NCI-H1105 treated with DMSO at 0.1 percent for 48 hours (cell line): ENCODE results near the gene PLXND1.
"Not testable (repeated sequence)": the region's sequence is repeated elsewhere in the genome, so short reads cannot be mapped to it uniquely, and the experiment has no call there.

Experiments used
- DNase-seq: peaks from one replicate; lab custom pipeline; 2025; lab: John Stamatoyannopoulos, UW

Gene PLXND1

GRCh38 chr3:129527262-129527661 is 79.2 kb downstream of the PLXND1 start:
- DNase-seq: no peak

- no peak for DNase-seq
Measured at GRCh38 chr3:129526121-129526900, 80.2 kb downstream of the PLXND1 start.

GRCh38 chr3:129525341-129525968 is 81.0 kb downstream of the PLXND1 start:
- DNase-seq: no peak

GRCh38 chr3:129524081-129524480 is 82.4 kb downstream of the PLXND1 start:
- no peak for DNase-seq

GRCh38 chr3:129522953-129523352 is 83.5 kb downstream of the PLXND1 start:
- no peak for DNase-seq

GRCh38 chr3:129521611-129522010 is 84.9 kb downstream of the PLXND1 start:
- peak; percentile 73 for DNase-seq

DNA sequence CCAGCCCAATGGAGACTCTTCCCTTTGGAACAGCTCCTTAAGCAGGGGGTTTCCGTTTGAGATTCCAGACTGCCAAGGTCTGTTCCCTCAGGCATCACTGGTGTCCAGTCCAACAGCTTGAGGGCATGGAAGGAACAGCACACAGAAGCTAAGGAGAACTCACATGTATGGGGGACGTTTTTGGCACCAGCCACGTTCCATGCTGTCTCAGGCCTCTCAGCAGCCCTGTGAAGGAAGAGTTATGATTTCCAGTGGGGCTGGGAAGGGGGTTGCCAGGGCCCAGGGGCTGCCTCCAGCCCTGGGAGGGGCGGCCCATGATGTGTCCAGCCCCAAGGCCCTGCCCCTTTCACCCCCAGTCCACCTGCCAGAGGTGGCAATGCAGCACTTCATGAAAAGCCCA is 85.5 kb downstream of the PLXND1 start:
- DNase-seq: no peak

- no peak for DNase-seq
Measured at GRCh38 chr3:129519896-129520715, 86.4 kb downstream of the PLXND1 start.

DNA sequence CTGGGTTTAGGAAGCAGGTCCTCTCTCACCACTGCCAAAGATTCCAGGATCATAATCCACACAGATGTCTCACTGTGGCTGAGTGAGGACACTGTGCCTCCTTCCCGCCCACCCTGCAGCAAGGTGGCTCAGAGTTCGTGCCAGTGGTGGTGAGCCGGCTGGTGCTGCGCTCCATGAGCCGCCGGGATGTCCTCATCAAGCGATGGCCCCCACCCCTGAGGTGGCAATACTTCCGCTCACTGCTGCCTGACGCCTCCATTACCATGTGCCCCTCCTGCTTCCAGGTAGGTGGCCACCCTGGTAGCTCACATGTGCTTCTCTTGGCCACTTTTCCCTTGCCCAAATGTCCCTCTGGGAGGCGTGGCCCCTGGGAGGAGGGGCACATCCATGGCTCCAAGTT is 87.0 kb downstream of the PLXND1 start:
- no peak for DNase-seq

DNA sequence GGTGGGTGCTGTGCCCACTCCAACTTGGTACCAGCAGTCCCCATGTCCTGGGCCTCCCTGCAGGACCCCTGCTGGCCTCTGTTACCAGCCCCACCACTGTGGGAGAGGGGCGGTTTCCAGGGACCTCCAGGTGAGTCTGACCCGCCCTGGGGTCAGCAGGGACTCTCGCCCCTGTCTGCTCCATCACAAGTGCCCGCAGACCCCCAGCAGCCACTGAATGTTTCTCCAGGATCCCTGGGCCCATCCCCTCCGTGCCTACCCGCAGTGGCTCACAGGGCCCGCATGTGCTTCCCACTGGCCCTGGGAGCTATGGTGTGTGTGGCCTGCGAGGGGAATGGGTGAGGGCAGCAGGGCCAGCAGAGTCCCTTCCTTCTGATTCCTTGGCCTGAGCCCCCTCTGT is 87.9 kb downstream of the PLXND1 start:
- DNase-seq: no peak

GRCh38 chr3:129518038-129518561 is 88.4 kb downstream of the PLXND1 start:
- no peak for DNase-seq

GRCh38 chr3:129517516-129517915 is 89.0 kb downstream of the PLXND1 start:
- DNase-seq: no peak

- not testable (repeated sequence) for DNase-seq
Measured at GRCh38 chr3:129515821-129516432, 90.5 kb downstream of the PLXND1 start.

- not testable (repeated sequence) for DNase-seq
Measured at GRCh38 chr3:129515108-129515820, 91.2 kb downstream of the PLXND1 start.

GRCh38 chr3:129514563-129514962 is 91.9 kb downstream of the PLXND1 start:
- DNase-seq: no peak

DNA sequence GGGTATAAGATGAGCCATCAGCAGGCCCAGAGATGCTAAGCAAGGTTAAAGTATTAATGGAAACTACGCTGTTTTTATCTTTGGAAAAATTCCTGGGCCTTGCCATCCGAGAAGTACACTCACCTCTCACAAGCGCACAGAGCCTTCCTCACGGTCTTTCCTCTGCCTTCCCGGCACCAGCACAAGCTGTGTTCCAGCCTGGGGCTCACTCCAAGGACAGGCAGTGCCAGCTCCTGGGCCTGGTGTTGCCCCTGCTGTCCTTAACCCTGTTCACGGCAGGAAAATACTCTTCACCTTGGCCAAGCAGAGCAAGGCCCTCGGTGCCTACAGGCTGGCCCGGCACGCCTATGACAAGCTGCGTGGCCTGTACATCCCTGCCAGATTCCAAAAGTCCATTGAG is 92.4 kb downstream of the PLXND1 start:
- no peak for DNase-seq

GRCh38 chr3:129513705-129514104 is 92.8 kb downstream of the PLXND1 start:
- no peak for DNase-seq

DNA sequence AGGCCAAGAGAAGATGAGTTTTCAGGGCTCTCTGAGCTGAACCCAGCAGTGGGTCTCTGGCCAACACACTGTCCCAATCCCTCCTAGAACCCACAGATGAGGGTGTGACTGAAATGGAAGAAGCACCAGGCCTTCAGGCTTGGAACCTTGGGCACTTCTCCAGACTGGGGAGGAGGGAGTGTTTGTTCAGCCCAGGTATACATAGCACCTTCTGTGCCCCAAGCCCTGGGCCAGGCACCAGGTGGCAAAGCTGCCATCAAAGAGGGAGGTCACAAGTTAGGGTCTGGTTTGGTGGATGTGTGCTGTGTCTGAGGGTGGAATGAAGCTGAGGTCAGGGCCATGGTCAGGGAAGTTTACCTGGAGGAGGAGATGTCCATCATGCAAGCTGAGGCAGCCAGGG is 93.9 kb downstream of the PLXND1 start:
- DNase-seq: no peak

DNA sequence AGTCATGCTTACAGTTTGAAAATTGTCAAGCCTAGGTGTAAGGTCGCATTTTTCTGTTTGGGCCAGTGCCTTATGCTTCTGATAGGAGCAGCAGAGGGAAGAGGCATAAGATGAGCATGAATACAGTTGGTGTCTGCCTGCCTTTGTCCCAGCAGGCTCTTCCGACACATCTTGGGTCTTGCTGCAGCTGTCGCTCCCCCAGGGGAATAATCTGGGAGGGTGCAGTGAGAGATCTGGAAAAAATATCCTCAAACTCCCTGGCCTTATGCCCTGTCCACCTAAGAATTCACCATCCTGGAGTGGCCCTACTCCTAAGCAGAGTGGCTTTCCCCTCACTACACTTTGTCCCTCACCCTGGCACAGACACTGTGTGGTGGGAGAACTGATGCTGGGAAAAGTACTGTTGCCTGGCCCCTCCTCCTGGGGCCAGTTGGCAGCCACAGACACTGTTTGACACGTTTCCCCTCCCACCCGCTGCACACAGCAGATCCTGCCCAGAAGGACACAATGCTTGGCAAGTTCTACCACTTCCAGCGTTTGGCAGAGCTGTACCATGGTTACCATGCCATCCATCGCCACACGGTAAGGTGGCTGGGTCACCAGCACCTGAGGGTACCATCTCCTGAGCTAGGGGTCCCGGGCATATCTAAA is 99.2 kb downstream of the PLXND1 start:
- no peak for DNase-seq

- peak; percentile 92 for DNase-seq
Measured at GRCh38 chr3:129506231-129506742, 100.2 kb downstream of the PLXND1 start.

GRCh38 chr3:129505341-129505740 is 101.1 kb downstream of the PLXND1 start:
- peak; percentile 94 for DNase-seq
